ENCODE measurements around the gene TRAM2. TPM values are rescaled to one million over a fixed set of nuclear protein-coding genes. Genes with fewer than 3 reads are reported as not detected.

TRAM2 gene
- total RNA-seq, 2 experiments from 2014 or later, result 7.1 to 7.6 TPM

DNA sequence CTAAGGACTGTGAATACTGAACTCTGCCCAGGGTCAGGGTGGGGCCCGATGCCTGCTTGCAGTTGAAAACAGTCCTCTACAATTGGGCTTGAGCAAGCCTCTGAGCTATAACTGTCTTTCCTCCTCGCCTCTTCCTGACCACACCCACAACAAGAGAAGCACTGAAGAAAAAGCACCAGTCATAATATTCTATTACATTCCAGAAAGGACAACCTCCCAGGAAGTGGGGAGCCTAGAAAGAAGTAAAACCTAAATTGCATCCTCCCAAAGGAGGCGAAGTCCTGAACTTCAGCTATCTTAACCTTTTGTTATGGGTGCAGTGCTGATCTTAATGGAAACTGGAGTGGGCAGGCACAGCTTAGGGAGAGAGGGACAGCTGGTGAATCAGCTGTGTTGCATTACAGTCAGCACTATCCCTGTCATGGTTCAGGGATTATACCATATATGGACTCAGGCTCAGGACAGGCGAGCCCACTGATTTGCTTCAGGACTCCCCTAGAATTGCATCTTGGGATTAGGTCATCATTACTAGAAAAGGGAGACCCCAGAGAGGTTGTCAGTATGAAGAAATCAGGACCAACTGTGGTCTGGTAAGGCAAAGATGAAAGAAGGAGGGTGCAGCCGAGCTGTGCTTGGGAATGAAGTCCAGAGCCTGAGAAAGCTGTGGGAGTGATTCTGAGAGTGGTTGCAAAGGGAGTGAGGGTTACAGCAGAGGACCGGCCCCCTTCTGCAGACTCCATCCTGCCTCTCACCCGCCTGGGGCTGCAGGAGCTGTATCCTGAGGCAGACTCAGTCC, 18.3 kb upstream of the TRAM2 start:
- Histone ChIP-seq H3K4me1 (ENCODE audit: insufficient read depth, low read length) (no peaks in the 10 kb centered on the region), H3K27me3 (ENCODE audit: control insufficient read depth in 1 of 2, insufficient read depth in 2 of 2, low read length in 2 of 2) (no peaks in the 10 kb centered on the region), H3K27ac (ENCODE audit: low read depth in 1 of 2, low read length in 2 of 2) (no peak overlapping the region), H3K36me3 (ENCODE audit: insufficient read depth, low read length) (no peaks in the 10 kb centered on the region), H3K9me3 (ENCODE audit: control insufficient read depth in 1 of 2, insufficient read depth in 1 of 2, low read length in 2 of 2) (no peaks in the 10 kb centered on the region), H3K4me3 (ENCODE audit: low read length) (no peak overlapping the region)
- Mint-ChIP-seq H3K4me1 (ENCODE audit: low read depth) (peaks cover 9% of the 10 kb centered on the region), H3K9me3 (no peaks in the 10 kb centered on the region), H3K27me3 (no peaks in the 10 kb centered on the region), H3K27ac (no peak overlapping the region), H3K4me3 (no peak overlapping the region), H3K36me3 (ENCODE audit: low read depth) (no peaks in the 10 kb centered on the region)
- intact Hi-C loops (cut with DNase I, micrococcal nuclease), result loop anchor here in 1 of 2 experiments (5.0 kb wide), 1 partner anchor 178 kb away; no protein-coding TSS in a partner anchor
- DNase-seq, result no peak
- POLR2A ChIA-PET, result no interaction called here
- TF ChIP-seq, protein P1, sequence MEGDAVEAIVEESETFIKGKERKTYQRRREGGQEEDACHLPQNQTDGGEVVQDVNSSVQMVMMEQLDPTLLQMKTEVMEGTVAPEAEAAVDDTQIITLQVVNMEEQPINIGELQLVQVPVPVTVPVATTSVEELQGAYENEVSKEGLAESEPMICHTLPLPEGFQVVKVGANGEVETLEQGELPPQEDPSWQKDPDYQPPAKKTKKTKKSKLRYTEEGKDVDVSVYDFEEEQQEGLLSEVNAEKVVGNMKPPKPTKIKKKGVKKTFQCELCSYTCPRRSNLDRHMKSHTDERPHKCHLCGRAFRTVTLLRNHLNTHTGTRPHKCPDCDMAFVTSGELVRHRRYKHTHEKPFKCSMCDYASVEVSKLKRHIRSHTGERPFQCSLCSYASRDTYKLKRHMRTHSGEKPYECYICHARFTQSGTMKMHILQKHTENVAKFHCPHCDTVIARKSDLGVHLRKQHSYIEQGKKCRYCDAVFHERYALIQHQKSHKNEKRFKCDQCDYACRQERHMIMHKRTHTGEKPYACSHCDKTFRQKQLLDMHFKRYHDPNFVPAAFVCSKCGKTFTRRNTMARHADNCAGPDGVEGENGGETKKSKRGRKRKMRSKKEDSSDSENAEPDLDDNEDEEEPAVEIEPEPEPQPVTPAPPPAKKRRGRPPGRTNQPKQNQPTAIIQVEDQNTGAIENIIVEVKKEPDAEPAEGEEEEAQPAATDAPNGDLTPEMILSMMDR (IDR thresholded peaks at IDR 0.05), result no peak
- ATAC-seq (ENCODE audit: poor library complexity), result no peak
- CTCF ChIA-PET, result interaction anchor here (0.6 kb wide), 1 partner anchor 231 kb away, joined by 3 read pairs; no protein-coding TSS in a partner anchor

- Mint-ChIP-seq H3K27me3 (no peaks in the 10 kb centered on the region), H3K36me3 (ENCODE audit: low read depth) (no peaks in the 10 kb centered on the region), H3K9me3 (no peaks in the 10 kb centered on the region), H3K4me3 (no peak overlapping the region), H3K4me1 (ENCODE audit: low read depth) (peaks cover 9% of the 10 kb centered on the region), H3K27ac (no peak overlapping the region)
- DNase-seq (no peak), ATAC-seq (ENCODE audit: poor library complexity) (no peak)
- no peak overlapping the region for H3K27ac ChIP-seq (ENCODE audit: low read depth in 1 of 2, low read length in 2 of 2)
- H3K27me3 ChIP-seq (ENCODE audit: control insufficient read depth in 1 of 2, insufficient read depth in 2 of 2, low read length in 2 of 2), result no peaks in the 10 kb centered on the region
- H3K36me3 ChIP-seq (ENCODE audit: insufficient read depth, low read length), result no peaks in the 10 kb centered on the region
- no peaks in the 10 kb centered on the region for H3K4me1 ChIP-seq (ENCODE audit: insufficient read depth, low read length)
- intact Hi-C loops (cut with DNase I, micrococcal nuclease), result no loop called here
- H3K4me3 ChIP-seq (ENCODE audit: low read length), result no peak overlapping the region
- no peaks in the 10 kb centered on the region for H3K9me3 ChIP-seq (ENCODE audit: control insufficient read depth in 1 of 2, insufficient read depth in 1 of 2, low read length in 2 of 2)
- ChIA-PET POLR2A (interaction anchor here (0.6 kb wide), 1 partner anchor 459 kb away, joined by 4 read pairs; no protein-coding TSS in a partner anchor), CTCF (no interaction called here)
- TF ChIP-seq, protein P1 (IDR thresholded peaks at IDR 0.05), result no peak
Observed at GRCh38 chr6:52594221-52594620, 17.4 kb upstream of the TRAM2 start.

DNA sequence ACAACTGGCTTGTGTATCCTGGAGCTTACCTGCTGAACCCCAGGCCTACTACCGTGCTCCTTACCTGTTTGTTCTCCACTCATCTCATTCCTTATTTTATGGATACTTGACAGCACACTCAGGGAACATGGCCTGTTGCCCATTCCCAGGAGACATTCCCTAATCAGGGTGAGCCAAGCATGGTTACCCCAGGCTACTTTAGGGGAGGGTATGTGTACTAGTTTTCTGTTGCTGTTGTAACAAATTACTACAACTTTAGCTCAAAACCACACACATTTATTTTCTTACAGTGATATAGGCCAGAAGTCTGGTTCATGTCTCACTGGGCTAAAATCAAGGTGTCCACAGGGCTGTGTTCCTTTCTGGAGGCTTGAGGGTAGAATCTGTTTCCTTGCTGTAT, 15.0 kb upstream of the TRAM2 start:
- Mint-ChIP-seq H3K27ac (no peak overlapping the region), H3K27me3 (no peaks in the 10 kb centered on the region), H3K9me3 (no peaks in the 10 kb centered on the region), H3K4me3 (no peak overlapping the region), H3K36me3 (ENCODE audit: low read depth) (no peaks in the 10 kb centered on the region), H3K4me1 (ENCODE audit: low read depth) (peaks cover 9% of the 10 kb centered on the region)
- POLR2A ChIA-PET, result no interaction called here
- Histone ChIP-seq H3K27ac (ENCODE audit: low read depth in 1 of 2, low read length in 2 of 2) (no peak overlapping the region), H3K9me3 (ENCODE audit: control insufficient read depth in 1 of 2, insufficient read depth in 1 of 2, low read length in 2 of 2) (no peaks in the 10 kb centered on the region), H3K36me3 (ENCODE audit: insufficient read depth, low read length) (no peaks in the 10 kb centered on the region), H3K4me1 (ENCODE audit: insufficient read depth, low read length) (no peaks in the 10 kb centered on the region), H3K4me3 (ENCODE audit: low read length) (no peak overlapping the region), H3K27me3 (ENCODE audit: control insufficient read depth in 1 of 2, insufficient read depth in 2 of 2, low read length in 2 of 2) (no peaks in the 10 kb centered on the region)
- intact Hi-C loops (cut with DNase I, micrococcal nuclease), result no loop called here
- no peak for DNase-seq
- CTCF ChIA-PET, result interaction anchor here (0.9 kb wide), 1 partner anchor 56 kb away, joined by 5 read pairs; no protein-coding TSS in a partner anchor
- ATAC-seq (ENCODE audit: poor library complexity), result no peak
- TF ChIP-seq, protein P1 (IDR thresholded peaks at IDR 0.05), result no peak

Data from CD4-positive, alpha-beta T cell (primary cell).